ENCODE data around the gene SLC25A51.
"Not testable (repeated sequence)": the region's sequence is repeated elsewhere in the genome, so short reads cannot be mapped to it uniquely, and the experiment has no call there.

Gene SLC25A51

DNA sequence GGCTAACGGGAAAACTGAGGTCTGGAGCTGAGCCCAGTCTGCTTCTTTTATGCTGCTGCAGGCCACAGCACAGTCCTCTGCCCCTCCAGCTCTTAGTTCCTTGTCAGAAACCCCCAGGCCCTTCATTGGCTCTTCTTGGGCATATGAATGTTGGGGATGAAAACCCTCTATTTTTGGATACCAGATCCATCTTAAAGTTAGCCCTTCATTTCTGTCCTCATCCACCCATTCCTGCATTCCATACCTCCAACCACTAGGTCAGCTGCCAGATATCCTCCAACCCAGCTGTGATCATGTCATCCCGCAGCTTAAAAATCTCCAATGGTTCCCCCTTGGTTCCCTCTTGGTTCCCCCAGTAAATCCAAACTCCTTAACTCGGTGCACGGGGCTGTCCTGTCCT is 1.8 kb upstream of the SLC25A51 start:
- DNase-seq: no peak

- DNase-seq: no peak
These were observed 1.2 kb upstream of the SLC25A51 start for GRCh38 chr9:37905131-37905505.

DNA sequence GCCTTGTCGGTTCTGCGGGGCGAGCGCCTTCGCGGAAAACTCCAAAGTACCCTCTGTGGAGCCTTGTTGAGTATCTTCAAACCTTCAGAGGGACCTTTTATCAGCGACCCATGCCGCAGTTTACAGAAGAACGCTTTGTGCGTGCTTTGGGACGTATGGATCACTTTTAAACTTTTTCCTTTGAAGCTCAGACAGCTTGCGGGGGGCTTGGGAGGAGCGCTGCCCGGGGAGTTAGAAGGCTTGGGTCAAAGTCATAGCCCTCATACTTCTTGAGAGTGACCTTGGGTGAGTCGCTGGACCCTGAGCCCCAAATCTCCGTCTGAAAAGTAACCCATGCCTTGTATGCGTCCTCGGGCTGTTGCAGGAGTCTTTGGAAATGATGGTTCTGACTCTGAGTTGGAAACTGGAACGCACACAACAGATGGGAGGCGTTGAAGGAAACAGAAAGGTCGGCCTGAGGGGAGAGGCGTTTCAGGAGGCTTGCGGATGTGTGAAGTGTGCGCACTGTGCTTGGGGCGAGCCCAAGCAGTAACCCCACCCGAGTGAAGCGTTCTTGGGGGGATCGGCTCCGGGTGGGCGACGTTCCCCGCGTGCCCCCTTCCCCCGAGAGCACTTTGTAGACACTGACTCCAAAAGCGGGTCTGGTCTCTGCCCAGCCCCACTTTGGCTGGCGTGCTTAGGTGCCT is 661 bp upstream of the SLC25A51 start:
- no peak for DNase-seq

GRCh38 chr9:37902796-37903646 is 906 bp downstream of the SLC25A51 start:
- DNase-seq: no peak

DNA sequence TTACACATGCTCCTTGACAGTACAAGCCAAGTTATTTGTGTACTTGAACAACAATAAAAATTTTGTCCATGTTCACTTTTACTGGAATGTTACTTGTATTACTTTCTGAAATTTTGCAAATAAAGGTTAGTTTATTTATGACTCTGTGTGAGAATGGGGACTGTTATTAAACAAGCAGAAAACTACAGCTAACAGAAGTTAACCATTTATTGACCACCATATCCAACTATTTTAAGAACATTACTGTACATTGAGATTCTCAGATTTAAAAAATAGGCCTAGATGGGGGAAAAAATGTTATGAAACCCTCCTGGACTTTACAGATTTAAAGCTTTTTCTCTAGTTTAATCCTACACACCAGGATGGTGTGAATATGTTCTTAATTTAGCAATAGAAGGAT is 1.8 kb downstream of the SLC25A51 start:
- DNase-seq: no peak

GRCh38 chr9:37899041-37899440 is 4.9 kb downstream of the SLC25A51 start:
- no peak for DNase-seq

DNA sequence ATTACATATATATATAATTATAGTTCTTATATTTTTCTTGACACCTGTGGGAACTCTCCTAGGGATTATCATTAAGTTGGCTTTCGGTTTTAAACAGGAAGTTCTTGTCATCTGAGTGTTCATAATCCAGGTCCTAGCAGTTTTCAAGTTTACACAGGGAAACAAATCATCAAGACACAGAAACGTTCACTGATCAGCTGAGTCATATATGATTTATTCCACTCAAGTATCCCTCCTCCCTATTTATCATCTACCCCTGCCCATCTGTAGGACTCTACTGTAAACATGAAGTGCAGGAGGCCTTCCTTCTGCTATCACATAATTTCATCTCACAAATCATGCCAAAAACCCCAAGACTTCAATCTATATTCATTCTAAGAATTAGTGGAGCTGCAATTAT is 6.3 kb downstream of the SLC25A51 start:
- no peak for DNase-seq

DNA sequence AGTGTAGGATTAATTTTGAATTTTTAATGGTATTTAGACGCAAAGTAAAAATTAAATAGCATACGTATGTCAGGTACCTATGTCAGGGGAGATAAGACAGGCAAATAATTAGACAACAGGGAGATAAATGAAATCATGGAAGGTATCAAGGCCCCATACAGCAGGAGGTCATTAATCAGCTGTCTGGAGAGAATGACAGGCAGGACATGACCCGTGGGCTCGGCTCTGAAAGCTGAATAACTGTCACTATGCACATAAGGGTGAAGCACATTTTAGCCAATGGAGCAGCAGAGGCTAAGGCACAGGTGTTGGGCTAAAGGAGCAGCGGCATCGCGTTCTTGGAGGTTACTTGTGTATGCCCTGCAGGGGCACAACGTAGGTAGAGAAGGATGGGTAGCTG is 11.9 kb downstream of the SLC25A51 start:
- no peak for DNase-seq

- DNase-seq: not testable (repeated sequence)
These were observed 12.9 kb downstream of the SLC25A51 start for GRCh38 chr9:37891042-37891441.

DNA sequence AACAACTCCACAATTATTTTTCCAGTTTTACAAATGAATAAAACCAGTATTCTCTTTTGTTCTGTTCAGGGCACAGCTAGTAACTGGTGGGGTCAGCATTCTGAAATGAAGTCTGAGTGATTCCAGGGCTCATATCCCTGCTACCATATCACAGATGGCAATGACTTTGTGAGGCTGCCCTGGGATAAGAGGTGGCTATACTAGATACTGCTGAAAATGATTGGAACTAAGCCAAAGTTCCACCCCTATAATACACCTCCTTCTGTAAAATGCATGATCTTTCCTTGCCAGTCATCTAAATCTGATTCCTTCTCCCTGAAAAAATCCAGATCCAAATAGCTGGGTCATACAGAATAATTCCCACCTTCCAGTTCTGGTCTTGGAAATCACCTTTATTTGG is 14.4 kb downstream of the SLC25A51 start:
- DNase-seq: no peak

DNA sequence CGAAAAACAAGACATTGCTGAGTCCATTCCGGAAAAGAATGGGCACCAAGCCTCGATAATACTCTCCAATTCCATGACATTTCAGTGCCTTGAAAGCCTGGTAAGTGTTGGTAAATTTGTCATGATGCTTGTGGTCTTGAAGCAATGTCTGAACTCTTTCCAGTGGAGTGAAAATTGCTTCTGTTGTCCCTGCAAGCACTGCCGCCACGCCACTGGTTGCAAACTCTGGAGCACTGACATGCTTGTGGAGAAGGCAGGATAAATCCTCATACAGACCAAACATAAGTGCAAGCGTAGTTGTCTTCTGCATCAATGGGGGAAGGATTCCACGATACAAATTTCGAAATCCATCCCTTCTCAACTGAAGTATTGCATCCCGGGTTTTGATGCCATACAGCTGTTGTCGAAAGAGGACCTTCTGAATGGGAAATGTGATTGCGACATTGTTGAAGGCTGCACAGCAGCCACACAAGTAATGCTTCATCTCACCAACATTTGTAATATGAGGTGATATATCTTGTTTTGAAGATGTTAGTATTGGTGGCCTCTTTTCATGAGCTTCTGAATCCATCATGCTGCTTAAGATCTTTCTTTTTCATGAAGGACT is 15.8 kb downstream of the SLC25A51 start:
- DNase-seq: not testable (repeated sequence)

DNA sequence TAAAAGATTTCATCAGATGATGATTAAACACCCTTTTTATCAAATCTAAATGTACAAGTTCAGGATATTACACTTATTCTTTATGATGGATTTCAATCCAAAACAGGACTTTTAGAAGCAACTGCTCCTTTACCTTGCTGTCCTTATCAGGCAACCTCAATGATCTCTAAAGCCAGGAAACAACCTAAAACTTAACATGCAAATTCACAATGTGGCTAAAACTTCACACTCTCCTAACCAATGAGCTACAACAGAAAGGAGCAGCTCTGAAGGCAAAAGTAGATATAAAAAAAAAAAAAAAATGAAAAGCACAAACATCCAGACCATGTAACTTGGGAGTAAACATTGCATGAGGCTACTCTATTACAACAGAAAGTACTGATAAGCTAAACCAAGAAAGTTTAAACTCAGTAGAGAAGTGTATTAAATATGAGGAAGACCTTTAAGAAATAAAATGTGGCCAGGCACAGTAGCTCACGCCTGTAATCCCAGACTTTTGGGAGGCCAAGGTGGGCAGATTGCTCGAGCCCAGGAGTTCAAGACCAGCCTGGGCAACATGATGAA is 22.9 kb downstream of the SLC25A51 start:
- DNase-seq: no peak

- no peak for DNase-seq
These were observed 27.6 kb downstream of the SLC25A51 start for GRCh38 chr9:37876376-37876775.

- no peak for DNase-seq
These were observed 30.0 kb downstream of the SLC25A51 start for GRCh38 chr9:37873955-37874354.

GRCh38 chr9:37870799-37871176 is 33.1 kb downstream of the SLC25A51 start:
- DNase-seq: no peak

GRCh38 chr9:37870081-37870798 is 33.7 kb downstream of the SLC25A51 start:
- DNase-seq: no peak

DNA sequence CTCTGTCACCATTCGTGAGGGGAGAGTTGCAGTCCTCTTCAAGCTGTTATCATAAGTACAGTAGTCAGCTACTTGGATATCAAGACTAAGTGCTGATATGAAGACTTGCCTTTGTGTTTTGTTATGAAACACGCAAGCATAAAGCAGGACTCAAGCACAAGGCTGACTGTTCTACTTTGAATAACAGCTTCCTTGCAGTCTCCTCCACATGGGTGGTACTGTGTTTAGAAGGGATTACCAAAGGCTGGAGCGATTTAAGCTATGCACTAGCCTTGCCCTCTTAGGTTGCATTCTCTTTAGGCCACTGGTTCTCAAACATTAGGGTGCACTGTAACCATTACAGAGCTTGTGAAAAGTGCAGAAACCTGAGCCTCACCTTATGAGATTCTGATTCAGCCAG is 41.4 kb downstream of the SLC25A51 start:
- DNase-seq: no peak

GRCh38 chr9:37859043-37859442 is 44.9 kb downstream of the SLC25A51 start:
- DNase-seq: no peak

DNA sequence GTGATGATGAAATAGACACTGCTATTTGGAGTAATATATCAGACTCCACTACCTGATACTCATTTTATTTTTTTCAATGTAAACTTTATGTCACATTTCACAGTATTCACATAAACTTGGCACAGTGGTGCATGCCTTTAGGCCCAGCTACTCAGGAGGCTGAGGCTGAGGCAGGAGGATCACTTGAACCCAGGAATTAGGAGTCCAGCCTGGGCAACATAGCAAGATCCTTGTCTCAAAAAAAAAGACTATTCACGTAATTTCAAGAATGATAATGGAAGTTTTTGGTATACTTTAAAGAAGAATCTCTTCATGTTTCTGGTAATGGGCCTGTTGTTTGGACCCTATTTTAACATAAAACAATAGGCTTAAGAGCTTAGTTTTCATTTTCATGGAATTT is 47.4 kb downstream of the SLC25A51 start:
- no peak for DNase-seq

DNA sequence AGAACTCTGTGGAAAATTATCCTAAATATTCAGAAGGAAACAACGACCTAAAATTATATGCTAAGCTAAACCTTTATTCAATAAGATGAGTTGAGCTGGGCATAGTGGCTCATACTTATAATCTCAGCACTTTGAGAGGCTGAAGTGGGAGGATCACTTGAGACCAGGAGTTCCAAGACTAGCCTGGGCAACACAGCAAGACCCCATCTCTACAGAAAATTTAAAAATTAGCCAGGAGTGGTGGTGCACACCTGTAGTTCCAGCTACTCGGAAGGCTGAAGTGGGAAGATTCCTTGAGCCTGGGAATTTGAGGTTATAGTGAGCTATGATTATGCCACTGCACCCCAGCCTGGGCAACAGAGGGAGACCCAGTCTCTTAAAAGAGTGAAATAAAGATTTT is 51.7 kb downstream of the SLC25A51 start:
- DNase-seq: no peak

DNA sequence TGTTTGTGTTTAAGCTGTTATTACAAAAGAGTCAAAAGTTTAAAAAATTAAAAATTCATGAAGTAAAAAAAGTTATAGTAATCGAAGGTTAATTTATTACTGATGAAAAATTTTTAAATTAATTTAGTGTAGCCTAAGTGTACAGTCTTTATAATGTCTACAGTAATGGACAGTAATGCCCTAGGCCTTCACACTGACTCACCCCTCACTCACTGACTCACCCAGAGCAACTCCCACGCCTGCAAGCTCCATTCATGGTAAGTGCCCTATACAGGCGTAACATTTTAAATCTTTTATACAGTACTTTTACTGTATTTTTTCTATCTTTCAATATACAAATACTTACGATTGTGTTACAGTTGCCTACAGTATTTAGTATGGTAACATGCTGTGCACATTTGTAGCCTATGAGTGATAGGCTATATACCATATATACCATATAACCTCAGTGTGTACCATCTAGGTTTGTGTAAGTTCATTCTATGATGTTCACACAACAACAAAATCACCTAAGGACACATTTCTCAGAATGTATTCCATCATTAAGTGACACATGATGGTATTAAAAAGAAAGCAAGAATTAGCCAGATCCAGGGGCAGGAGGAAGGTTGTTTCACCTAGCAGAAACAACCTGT is 63.2 kb downstream of the SLC25A51 start:
- no peak for DNase-seq

Data from hypothalamus (tissue), 51 donors.